Calu3 (cell line): Measurements from ENCODE around the gene COX10. TPM values are rescaled to one million over a fixed set of nuclear protein-coding genes. Genes with fewer than 3 reads are reported as not detected.
A peak's percentile ranks its signal among the peaks of the same experiment; 100 is the strongest.

Experiments used
- BruUV-seq: library from RNA; stranded (reverse); fragments of 400-500 nt; replicated peaks from 2 replicates; lab custom pipeline; 2021; lab: Mats Ljungman, UMichigan
- CTCF ChIA-PET: fragments of 300-600 bp; sonication (Branson Sonifier 250); formaldehyde crosslinking; loops from one replicate; lab custom pipeline; 2022; ENCODE audit warnings: antibody characterized with exemption; lab: Charles Lee
- DNase-seq: peaks from one replicate; pipeline ENCODE4 v3.0.0; 2022
- H3K27ac Mint-ChIP-seq: one replicate; pipeline ENCODE4 v1.8.0; 2022; ENCODE audit warnings: mixed read lengths; ENCODE audit not compliant: unreplicated experiment
- H3K27me3 Mint-ChIP-seq: one replicate; pipeline ENCODE4 v1.8.0; 2022; ENCODE audit warnings: mixed read lengths; ENCODE audit not compliant: unreplicated experiment
- H3K36me3 Mint-ChIP-seq: one replicate; pipeline ENCODE4 v1.8.0; 2022; ENCODE audit warnings: mild to moderate bottlenecking, moderate library complexity, mixed read lengths; ENCODE audit not compliant: insufficient read depth, unreplicated experiment
- H3K4me1 Mint-ChIP-seq: one replicate; pipeline ENCODE4 v1.8.0; 2022; ENCODE audit warnings: mild to moderate bottlenecking, low read depth, mixed read lengths; ENCODE audit not compliant: unreplicated experiment
- H3K4me3 Mint-ChIP-seq: one replicate; pipeline ENCODE4 v1.8.0; 2022; ENCODE audit warnings: mild to moderate bottlenecking, low read depth, moderate library complexity, mixed read lengths; ENCODE audit not compliant: unreplicated experiment
- H3K9me3 Mint-ChIP-seq: one replicate; pipeline ENCODE4 v1.8.0; 2022; ENCODE audit warnings: low read depth, mixed read lengths; ENCODE audit not compliant: unreplicated experiment
- intact Hi-C: fragments of 100-400 bp; cut with micrococcal nuclease; formaldehyde crosslinking; loops from one replicate; pipeline ENCODE4 v1.10.0; 2022; ENCODE audit not compliant: unreplicated experiment
- total RNA-seq: library from RNA; stranded (reverse); gene quantifications from 2 replicates; pipeline ENCODE4 v1.2.3, GENCODE V29; 2022
- TF ChIP-seq, protein P1 (sequence below): fragments of 200-600 bp; IDR thresholded peaks from one replicate; pipeline ENCODE4 v1.8.0; 2022; ENCODE audit warnings: antibody characterized with exemption; ENCODE audit not compliant: unreplicated experiment

The COX10 gene
- total RNA-seq, 1 experiment from 2014 or later = 17.2 TPM

DNA sequence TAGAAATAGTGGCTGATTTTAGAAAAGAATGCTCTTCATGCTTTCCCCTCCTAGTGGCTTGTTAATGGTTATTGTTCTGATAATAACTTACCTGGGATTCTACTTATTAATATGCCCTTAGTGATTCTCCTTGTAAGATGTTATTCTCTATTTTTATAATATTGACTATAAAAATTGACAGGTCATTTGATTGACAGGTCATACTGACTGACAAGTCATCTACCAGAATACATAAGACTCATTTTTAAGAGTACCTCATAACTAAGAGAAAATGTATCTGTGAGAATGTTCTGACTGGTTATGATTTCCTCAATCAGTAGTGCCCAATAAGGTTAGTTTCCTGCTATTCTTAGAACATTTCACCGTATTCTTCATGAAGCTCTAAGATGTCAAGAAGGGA is 8.6 kb upstream of the COX10 start:
- CTCF ChIA-PET = interaction anchor here (0.7 kb wide), 1 partner anchor 23 kb away, joined by 4 read pairs; no protein-coding TSS in a partner anchor
- no TSS peak for BruUV-seq
- no peak for DNase-seq
- no peaks in the 10 kb centered on the region for H3K27me3 Mint-ChIP-seq
- no peak overlapping the region for H3K4me3 Mint-ChIP-seq
- TF ChIP-seq, protein P1, sequence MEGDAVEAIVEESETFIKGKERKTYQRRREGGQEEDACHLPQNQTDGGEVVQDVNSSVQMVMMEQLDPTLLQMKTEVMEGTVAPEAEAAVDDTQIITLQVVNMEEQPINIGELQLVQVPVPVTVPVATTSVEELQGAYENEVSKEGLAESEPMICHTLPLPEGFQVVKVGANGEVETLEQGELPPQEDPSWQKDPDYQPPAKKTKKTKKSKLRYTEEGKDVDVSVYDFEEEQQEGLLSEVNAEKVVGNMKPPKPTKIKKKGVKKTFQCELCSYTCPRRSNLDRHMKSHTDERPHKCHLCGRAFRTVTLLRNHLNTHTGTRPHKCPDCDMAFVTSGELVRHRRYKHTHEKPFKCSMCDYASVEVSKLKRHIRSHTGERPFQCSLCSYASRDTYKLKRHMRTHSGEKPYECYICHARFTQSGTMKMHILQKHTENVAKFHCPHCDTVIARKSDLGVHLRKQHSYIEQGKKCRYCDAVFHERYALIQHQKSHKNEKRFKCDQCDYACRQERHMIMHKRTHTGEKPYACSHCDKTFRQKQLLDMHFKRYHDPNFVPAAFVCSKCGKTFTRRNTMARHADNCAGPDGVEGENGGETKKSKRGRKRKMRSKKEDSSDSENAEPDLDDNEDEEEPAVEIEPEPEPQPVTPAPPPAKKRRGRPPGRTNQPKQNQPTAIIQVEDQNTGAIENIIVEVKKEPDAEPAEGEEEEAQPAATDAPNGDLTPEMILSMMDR = no peak
- H3K9me3 Mint-ChIP-seq = peaks cover 6% of the 10 kb centered on the region
- H3K36me3 Mint-ChIP-seq = no peaks in the 10 kb centered on the region
- no peak overlapping the region for H3K27ac Mint-ChIP-seq
- intact Hi-C loops = loop anchor here (5.0 kb wide), 1 partner anchor 147 kb away; no protein-coding TSS in a partner anchor
- no peaks in the 10 kb centered on the region for H3K4me1 Mint-ChIP-seq

DNA sequence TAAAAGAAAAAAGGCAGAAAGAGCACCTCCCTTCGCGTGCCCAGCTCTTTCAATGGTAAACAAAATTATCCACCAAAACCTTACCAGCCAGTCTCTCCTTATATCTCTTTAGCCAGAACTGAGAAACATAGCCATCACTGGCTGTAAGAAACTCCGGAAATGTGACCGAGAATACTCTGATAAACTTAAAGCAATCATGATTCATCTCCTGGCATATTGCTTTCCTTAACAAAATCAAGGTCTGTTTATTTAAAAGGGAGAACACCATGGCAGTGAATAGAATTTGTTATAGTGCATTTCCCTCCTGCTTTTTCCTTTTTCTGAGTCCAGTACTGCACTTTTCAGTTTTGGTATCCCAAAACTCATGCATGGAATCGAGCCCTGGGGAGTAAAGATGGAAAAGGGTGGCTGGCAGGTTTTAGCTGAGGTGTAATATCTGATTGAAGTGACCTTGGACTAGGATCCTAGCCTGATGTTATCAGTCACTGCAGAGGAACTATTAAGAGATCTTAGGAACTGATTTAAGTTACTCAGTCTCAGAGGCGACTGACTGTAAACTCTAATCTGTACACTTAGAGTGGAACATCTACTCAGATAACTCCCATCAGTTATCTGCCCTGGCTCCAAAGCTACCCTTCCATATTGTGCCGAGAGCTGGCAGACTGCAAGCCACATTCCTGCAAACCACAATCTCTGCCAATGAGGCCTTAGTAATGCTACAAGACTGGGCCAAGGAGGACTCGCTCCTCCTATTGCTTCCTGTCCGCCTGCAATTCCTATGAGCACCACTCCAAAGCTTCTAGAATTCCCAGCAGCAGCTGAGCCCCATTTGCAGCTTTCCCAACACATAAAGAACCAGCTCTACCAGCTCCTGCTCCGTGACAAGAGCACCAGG is 7.4 kb upstream of the COX10 start:
- intact Hi-C loops = loop anchor here (5.0 kb wide), 1 partner anchor 145 kb away; no protein-coding TSS in a partner anchor
- Mint-ChIP-seq H3K4me3 (no peak overlapping the region), H3K36me3 (no peaks in the 10 kb centered on the region), H3K4me1 (no peaks in the 10 kb centered on the region), H3K27me3 (no peaks in the 10 kb centered on the region), H3K9me3 (peaks cover 3% of the 10 kb centered on the region), H3K27ac (no peak overlapping the region)
- TF ChIP-seq, protein P1 = no peak
- DNase-seq = no peak
- BruUV-seq = no TSS peak
- CTCF ChIA-PET = no interaction called here

DNA sequence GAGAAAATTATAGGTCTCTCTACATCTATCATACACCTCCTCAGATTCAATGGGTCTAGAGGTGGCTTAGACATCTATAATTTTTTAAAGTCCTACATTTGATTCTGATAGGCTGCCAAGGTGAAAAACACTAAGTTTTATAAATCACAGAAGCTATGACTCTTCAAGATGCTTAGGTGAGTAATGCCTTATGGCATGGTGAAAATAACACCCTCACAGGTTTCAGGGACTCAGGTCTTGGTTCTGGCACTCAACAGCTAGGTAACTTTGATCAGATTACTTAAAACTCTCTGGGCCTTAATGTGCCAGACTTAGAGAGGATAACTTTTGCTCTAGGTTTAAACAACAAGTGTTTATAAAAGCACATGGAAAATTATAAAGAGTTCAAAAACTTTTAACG is 2.0 kb upstream of the COX10 start:
- no peaks in the 10 kb centered on the region for H3K27me3 Mint-ChIP-seq
- no peak for DNase-seq
- intact Hi-C loops = no loop called here
- CTCF ChIA-PET = interaction anchor here (0.9 kb wide), 1 partner anchor 233 kb away, joined by 4 read pairs; the partner anchor contains the start of gene HS3ST3B1
- no TSS peak for BruUV-seq
- H3K4me3 Mint-ChIP-seq = no peak overlapping the region
- H3K27ac Mint-ChIP-seq = no peak overlapping the region
- TF ChIP-seq, protein P1 = no peak
- peaks cover 16% of the 10 kb centered on the region for H3K4me1 Mint-ChIP-seq
- peaks cover 22% of the 10 kb centered on the region for H3K36me3 Mint-ChIP-seq
- no peaks in the 10 kb centered on the region for H3K9me3 Mint-ChIP-seq

DNA sequence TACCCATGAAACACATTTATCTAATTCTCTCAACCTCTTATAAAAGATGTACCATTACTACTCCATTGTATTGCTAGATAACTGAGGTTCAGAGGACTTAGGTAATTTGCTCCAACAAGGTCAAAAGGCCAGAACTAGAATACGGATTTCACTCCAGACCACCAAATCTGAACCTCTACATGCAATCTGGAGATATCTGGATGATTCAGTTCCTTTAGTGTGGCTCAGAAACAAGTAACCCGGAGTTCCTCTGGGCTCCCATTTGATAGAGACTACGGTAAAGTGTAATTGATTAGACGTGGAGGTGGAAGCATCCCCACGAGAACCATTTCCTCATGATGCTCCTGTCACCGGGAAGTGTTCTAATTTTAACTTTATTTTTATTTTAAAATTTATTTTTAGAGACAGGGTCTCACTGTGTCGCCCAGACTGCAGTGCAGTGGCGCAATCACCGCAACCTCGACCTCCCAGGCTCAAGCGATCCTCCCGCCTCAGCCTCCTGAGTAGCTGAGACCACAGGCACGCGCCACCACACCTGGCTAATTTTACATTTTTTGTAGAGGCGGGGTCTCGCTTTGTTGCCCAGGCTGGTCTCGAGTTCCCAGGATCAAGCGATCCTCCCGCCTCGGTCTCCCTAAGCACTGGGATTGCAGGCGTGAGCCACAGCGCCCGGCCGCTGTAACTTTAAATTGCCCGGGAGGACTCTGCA is 608 bp upstream of the COX10 start:
- intact Hi-C loops = no loop called here
- no peak for DNase-seq
- Mint-ChIP-seq H3K4me3 (peak overlapping the region; percentile 95), H3K27me3 (no peaks in the 10 kb centered on the region), H3K4me1 (peaks cover 27% of the 10 kb centered on the region), H3K36me3 (peaks cover 22% of the 10 kb centered on the region), H3K9me3 (no peaks in the 10 kb centered on the region), H3K27ac (peak overlapping the region; percentile 94)
- TF ChIP-seq, protein P1 = no peak
- CTCF ChIA-PET = no interaction called here
- no TSS peak for BruUV-seq
